DMS114 treated with DMSO at 0.1 percent for 48 hours (cell line): Measurements from ENCODE around the gene MRPL2.
"Not testable (repeated sequence)": the region's sequence is repeated elsewhere in the genome, so short reads cannot be mapped to it uniquely, and the experiment has no call there.

Experiments
- DNase-seq: peaks from one replicate; lab custom pipeline; 2025; ENCODE audit not compliant: unreplicated experiment; lab: John Stamatoyannopoulos, UW

MRPL2 gene

DNA sequence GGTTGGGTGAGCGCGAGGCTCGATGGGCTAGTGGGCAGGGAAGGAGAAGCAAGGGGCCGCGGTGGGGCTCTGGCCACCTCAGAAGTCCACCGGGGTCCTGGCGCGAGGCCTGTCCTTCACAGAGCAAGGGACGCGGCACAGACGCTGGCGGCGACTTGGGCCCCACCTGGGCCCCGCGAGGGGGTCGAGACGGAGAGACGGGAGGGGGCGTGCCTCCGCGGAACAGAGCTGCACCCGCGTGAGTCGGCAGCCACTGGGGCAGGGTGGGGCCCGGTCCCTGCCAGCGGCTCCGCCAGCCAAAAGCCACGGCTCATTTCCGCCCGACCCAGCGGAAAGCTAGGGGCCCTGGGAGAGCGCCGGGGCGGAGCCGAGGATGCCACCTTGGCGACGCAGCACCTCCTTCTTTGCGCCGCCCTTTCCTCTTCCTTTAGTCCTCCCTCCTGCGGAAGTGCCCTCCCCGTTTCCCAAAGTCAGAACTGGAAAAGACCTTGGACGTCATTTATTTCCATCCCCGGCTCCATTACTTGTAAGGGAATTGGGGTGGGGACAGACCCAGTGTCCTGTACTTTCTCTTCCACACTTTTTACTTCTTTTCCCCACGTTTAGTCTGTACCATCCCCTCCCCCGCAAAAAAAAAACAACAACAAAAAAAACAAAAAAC lies 5.6 kb downstream of the MRPL2 start, which contains the start of gene CUL7:
Gene CUL7, minus strand, starts transcription at position 307 of the 661 bp plus-strand sequence. CDS start 1,063 bp downstream, outside the sequence.
- DNase-seq, result peak; percentile 97

DNA sequence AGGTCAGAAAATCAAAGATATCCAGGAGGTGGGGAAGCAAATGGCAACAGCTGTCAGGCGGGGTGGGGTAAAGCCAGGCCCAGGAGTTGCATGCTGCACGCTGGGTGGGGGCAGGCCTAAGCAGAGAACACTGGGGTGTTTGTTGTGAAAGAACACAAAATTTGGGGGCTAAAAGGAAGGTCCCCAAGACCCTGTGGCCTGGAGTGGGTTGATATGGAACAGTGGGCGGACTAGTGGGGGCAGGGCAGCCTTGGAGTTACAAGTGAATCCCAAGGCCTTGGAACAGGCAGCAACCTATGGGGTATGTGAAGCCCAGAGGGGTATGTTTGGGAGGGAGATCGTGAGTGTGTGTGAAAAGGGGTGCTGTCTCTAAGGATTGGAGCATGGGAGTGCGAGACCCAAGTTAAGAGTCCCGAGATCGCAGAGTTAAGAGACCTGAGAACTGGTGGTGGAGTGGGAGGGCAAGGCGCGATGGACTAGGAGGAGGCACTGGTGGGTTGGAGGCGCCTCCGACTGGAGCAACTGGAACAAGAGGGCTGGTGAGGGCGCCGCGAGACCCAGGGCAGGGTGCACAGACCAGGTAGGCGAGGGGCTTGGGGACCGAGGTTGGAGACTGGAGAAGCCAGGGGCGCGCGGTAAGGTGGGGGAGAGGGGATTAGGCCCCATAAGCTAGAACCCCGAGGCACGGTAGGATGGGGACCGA lies 6.2 kb downstream of the MRPL2 start:
- no peak for DNase-seq

DNA sequence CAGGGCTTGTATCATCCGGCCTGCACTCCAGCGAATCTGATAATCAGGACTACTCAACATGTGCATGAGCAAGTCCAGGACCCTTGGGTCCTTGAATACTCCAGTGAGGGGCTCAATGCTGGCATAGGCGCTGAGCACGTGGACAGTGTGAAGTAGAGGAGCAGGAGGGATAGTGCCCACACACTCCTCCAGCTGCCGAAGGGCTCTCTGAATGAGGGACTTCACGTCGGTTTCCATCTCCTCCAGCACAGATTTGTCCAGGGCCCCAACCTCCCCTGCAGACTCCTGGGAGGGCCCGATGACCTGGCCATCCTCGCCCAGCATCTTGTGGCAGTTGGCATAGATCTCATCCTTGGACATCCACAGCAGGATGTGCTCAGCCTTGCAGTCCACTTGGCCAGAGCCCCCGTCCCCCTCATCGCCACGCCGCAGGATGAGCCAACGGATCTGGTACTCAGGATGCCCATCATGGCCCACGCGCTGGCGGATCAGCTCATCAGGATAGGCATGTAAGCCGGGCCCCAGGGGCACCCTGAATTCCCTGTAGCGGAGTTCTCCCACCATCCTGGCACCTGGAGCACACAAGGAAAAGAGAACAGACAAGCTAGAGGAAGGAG lies 6.9 kb downstream of the MRPL2 start:
- no peak for DNase-seq

DNA sequence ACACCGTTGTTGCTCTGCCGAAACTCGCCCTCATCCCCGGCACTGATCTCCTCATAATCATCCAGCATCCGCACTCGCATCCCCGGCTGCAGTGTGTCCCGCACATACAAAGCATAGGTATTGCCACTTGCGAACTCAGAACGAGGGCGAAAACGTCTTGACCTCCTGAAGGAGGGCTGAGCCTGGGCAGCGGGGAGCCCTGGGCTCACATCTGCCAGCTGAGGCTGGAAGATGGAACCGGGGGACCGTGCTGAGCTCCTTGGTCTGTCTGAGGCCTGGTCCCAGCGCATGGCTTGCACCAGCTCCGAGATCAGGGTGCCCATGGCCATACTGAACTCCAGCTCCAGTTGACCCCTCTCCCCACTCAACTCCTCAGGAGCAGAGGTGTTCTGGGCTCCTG lies 8.3 kb downstream of the MRPL2 start:
- no peak for DNase-seq

DNA sequence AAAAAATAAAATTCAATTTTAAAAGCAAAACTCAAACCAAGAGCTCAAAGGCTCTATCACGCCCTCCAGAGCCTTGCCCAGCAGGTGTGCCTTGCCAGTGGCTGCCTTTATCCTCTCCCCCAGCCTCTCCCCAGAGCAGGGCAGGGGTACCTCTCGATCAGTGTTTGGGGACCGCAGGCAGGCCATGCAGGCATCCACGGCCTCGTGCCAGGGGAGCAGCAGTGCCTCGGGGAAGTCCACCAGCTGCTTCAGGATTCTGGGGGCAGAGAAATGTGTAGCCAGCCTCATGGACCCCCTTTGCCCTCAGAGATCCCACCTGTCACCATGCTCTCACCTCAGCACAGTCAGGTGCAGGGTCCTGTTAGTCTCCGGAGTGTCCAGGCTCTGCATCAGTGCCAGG lies 11.2 kb downstream of the MRPL2 start:
- DNase-seq, result no peak

DNA sequence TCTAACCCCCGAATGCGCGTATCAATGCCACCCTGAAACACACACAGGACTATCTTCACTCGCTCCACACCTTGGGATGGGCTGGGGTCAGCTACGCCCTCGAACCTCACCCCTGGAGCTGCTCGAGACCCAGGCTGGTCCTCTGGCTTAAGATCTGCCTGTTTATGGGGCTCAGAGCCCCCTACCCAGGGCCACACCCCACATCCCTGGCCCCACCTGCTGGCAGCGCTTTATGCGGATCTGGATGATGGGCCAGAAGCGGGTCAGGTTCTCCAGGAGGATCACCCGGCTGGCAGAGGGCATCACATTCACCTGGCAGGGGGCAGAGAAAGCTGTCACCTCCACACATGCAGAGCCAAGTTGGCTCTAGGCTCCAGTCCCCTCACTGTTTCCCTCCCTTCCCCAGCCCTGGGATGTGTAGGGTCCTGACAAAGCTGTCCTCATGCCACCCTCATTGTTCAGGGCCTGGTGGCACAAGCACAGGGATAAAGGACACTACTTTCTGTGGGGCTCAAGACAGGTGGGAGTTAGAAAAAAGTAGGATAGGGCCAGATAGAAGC lies 13.8 kb downstream of the MRPL2 start:
- DNase-seq, result no peak

DNA sequence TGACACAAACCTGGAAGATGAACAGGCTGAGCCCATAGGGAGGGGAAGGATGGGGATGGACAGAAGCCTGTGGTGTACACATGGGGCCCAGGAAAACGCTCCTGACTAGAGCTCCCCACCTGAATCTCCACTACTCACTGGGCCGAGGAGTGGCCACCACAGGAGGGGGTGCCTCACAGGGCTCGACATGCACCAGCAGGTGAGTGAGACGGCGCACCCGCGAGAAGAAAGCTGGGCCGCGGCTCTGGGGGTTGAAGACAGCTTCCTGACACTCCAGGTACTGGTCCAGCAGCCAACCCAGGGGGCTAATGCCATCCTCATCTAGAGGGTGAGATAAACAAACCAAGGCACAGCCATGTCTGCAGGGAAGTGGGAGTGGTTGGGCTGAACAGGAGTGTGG lies 15.9 kb downstream of the MRPL2 start:
- DNase-seq, result no peak

DNA sequence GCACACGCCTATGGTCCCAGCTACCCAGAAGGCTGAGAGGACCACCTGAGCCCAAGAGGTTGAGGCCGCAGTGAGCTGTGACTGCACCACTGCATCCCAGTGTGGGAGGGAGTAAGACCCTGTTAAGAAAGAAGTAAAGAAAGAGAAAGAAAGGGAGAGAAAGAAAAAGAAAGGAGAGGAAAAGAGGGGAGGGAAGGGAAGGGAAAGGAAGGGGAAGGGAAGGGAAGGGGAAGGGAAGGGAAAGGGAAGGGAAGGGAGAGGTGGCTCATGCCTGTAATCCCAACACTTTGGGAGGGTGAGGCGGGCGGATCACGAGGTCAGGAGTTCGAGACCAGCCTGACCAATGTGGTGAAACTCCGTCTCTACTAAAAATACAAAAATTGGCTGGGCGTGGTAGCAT lies 17.8 kb downstream of the MRPL2 start:
- DNase-seq, result not testable (repeated sequence)

DNA sequence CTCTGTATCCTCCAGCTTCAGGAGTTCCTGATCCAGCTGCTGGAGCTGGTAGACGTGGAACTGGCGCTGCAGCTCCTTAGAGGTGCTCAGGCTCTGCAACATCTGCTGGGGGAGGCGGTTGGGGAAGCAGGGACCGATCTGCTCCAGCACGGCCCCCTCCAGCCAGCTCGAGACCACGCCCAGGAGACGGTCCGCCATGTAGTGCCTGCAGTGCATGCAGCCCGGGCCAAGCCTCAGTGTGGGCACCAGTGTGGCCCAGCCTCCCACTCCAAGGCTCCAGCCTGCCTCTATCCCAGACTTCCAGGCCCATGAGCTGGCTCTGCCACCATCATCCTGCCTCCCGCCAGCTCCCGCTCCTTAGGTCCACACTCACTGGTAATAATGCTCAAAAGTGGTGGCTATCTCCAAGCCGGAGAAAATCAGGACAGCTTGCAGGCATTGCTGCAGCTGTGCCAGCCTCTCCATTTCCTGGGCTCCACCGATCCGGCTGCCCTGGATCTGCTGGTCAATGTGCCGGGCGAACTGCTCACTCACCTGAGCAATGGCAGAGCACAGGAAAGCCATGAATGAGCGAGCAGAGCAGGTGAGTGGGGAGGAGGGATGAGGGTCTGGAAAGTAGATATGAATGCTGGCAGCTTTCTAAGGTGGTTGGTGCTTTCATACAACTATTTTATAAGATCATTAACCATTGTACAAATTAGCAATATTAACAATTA lies 18.5 kb downstream of the MRPL2 start:
- no peak for DNase-seq

DNA sequence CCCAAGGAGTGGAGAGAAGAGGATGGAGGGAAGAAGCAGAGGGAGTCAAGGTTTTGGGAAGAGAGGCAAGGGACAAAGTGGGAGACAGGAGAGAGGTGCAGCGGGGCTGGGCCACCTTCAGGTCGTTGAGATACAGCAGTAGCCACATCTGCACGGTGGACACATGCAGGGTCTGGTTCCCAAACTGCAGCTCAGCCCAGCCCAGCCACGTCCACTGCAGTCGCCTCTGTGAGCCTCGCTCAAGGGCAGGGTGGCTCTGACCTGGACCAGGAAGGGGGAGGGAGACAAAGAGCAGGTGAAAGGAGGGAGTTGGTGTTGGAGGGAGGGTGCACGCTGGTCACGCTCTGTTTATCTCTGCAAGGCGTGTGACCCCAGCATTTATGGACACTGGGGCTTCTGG lies 20.5 kb downstream of the MRPL2 start:
- DNase-seq, result no peak

DNA sequence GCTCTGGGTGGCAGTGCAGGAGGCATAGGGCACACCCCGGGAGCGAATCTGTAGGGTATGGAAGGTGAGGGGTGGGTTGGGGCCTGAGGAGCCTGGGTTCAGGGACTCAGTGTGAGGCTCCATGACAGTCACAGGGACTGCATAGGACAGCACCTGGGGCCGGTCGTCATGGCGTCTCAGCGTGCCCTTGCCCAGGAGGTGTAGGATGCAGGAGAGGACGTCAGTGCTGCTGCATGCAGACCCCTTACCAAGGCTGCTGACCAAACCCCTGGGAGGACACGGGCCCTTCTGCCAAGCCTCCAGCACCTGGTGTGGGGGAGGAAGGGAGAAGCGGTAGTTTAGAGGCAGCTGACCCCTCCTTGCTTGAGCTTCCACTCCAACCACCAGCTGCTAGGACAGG lies 21.5 kb downstream of the MRPL2 start:
- no peak for DNase-seq

DNA sequence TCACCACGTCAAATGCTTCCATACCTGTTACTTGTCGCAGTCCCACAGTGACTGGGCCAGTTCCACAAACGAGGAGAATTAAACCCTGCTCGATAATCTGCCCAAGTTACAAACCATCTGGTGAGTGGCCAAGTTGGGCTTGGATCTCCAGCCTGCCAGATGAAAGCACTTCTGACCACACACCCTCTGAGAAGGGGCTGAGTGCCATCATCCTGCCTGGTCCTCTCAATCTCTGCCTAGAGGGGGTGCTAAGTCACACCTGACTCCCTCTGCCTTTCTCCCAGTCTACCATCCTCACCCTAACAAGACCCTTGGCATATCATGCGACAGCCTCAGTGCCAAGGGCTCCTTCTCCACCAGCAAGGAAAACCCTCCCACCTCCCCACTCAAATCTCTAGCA lies 22.0 kb downstream of the MRPL2 start:
- no peak for DNase-seq

DNA sequence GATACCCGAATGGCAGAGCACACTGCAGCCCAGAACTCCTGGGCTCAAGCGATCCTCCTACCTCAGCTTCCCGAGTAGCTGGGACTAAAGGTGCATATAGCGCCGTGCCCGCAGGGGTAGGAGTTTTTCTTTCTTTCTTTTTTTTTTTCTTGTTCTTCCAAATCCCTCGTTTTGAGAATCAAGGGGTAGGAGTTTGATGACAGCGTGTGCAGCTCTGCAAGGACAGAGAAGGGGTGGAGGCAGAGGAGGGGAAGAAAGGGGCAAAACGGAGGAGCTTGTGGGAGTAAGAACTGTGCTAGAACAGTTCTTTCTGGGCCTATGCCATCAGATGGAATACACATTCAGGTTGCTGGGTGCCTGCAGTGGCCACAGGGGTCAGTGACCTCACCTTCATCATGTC lies 22.5 kb downstream of the MRPL2 start:
- DNase-seq, result no peak

DNA sequence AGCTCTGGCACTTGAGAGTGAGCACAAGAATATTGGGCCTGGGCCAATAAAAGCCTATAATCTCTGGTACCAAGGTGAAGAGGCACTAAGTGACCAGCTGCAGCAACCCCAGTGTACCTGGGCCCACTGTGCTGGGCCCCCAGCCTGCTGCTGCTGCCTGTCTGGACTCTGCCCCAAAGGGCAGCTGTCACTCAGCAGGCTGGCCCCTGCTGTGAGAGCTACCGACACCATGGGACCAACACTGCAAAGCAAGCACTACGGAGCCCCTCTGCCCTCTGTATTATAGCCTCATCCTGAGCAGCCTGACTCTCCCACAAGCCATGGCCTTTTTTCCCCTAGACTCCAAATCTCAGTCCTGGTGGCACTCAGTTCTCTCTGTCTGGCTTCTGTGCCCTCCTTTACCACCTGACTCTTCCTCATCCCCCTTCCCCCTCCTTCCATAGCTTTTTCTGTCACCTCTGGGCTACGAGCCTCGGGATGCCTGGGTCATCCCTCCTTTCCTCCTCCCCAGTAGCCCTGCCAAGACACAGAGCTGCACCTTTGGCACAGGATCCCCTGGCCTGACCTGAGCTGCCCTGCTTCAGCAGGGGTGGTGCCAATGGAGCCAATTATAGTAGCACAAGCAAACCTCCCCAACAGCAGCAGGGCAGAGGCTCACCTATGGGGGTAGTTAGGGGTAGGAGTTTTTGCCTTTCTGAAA lies 23.6 kb downstream of the MRPL2 start:
- DNase-seq, result no peak

DNA sequence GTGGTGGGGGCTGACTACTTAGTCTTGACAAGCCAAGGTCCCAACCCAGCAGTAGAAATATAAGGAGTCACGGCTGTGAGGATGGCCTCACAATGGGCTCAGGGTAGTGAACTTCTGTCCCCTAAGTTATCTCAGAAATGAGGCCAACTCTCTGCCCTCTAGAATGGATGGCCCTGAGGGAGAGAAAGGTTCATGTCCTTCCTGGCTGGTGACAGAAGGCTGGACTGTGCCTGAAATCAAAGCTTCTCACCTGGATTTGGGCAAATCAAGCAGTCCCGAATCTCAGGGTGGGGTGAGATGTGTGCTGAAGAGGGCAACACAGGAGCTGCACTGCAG lies 25.1 kb downstream of the MRPL2 start:
- DNase-seq, result no peak

DNA sequence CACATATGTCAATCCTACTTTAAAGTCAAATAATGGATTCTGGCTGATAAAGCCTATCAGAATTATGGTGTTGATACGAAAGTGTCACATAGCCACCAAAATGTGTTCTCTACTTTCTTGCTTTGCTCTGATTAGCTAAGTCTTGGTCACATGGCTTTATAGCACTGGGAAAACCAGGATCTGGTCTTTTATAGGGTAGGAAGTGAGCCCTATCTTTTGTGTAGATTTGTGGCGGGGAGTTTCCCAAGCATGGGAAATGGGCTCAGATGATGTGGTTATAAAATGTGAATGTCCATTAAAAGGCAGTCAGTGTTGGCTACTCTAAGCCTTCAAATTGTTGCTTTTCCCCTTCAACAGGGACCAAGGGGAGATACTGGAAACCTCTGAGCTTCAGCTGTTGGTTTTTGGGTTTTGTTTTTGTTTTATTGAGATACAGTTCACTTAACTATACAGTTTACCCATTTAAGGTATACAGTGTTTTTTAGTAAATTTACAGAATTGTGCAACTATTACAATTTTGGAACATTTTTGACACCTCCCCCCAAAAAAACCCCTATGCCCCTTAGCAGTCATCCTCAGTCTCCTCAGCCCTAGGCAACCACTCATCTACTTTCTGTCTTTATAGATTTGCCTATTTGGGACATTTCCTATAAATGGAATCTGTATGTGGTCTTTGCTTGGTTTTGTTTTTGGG lies 25.6 kb downstream of the MRPL2 start:
- no peak for DNase-seq

DNA sequence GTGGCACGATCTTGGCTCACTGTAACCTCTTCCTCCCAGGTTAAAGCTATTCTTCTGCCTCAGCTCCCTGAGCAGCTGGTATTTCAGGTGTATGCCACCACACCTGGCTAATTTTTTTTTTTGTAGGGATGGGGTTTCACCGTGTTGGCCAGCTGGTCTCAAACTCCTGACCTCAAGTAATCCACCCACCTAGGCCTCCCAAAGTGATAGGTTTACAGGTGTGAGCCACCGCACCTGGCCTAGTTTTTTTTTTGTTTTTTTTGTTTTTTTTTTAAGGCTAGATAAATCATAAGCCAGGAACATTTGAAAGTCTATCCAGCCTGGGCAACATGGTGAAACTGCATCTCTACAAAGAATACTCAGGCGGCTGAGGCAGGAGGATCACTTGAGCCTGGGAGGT lies 26.9 kb downstream of the MRPL2 start:
- DNase-seq, result no peak

DNA sequence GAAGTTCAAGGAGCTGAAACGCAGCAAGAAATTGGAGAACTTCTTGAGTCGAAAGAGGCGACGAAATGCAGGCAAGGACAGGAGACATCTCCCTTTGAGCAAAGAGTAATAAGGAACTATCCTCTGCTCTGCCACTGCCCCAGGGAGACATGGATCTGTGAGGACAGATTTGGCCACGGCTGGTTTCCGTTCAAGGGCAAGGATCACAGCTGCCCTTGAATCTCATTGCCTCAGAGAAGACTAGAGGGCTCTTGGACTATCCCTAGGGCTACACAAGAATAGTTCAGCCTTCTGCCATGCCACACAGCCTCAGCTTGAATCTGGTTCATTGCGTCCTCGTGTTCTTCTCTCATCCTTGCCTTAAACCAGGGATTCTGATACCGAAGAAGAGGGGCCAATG lies 30.1 kb downstream of the MRPL2 start:
- no peak for DNase-seq

DNA sequence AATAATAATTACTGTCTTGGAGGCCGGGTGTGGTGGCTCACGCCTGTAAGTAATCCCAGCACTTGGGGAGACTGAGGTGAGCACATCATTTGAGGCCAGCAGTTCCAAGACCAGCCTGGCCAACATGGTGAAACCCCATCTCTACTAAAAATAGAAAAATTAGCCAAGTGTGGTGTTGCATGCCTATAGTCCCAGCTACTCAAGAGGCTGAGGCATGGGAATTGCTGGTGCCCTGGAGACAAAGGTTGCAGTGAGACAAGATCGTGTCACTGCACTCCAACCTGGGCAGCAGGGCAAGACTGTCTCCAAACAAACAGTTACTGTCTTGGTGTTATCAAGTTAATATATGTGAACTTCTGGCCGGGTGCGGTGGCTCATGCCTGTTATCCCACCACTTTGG lies 32.9 kb downstream of the MRPL2 start:
- no peak for DNase-seq

DNA sequence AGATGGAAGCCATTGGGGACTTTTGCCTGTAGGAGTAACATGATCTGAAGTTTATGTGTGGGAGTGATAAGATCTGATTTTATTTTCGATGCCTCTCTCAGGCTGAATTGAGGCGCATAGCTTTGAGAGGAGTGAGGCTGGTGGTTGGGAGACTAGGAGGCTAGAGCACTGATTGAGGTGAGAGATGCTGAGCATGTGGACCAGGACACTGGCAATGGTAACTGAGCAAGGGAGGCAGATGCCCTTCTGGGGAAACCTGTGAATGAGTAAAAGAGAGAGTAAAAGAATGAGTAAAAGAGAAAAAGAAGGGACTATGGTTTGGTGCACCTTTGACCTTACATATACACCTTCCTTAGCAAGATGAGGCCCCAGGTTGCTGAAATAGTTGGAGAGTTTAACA lies 34.8 kb downstream of the MRPL2 start:
- DNase-seq, result no peak
